HG03103 (cell line): ENCODE measurements around the gene CD7.

Experiments
- ATAC-seq: cut with Tn5 transposase; IDR thresholded peaks from one replicate; pipeline ENCODE4 v1.9.1; 2021; ENCODE audit warnings: low read depth; ENCODE audit not compliant: unreplicated experiment

CD7 gene

GRCh38 chr17:82282239-82283207 is 34.9 kb downstream of the CD7 start:
- no peak for ATAC-seq

DNA sequence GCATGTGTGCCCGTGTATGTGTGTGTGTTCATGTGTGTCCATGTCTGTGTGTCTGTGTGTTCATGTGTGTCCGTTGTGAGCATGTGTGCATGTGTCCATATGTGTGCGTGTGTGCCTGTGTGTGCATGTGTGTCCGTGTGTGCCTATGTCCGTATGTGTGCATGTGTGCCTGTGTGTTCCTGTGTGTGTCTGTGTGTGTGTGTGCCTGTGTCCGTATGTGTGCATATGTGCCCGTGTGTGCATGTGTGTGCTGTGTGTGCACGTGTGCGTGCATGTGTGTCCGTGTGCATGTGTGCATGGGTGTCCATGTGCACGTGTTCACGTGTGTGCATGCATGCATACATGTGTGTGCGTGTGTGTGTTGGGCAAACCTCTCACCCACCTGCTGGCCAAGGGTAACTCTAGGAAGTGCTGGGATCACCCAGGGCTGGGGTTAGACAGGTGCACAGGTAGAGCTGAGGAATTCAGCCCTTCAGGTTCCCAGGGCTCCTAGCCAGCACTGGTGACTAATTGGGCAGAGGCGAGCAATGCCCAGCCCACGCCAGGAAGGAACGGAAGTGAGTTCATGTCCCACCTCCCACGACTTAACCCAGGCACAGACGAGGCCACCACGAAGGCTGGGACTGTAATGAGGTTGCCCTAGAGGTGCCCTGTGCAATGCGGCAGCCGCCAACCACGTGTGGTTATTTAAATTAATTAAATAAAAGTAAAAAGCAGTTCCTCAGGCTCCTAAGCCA is 35.7 kb downstream of the CD7 start:
- ATAC-seq: no peak

- ATAC-seq: no peak
Measured at GRCh38 chr17:82281076-82281475, 36.3 kb downstream of the CD7 start.

DNA sequence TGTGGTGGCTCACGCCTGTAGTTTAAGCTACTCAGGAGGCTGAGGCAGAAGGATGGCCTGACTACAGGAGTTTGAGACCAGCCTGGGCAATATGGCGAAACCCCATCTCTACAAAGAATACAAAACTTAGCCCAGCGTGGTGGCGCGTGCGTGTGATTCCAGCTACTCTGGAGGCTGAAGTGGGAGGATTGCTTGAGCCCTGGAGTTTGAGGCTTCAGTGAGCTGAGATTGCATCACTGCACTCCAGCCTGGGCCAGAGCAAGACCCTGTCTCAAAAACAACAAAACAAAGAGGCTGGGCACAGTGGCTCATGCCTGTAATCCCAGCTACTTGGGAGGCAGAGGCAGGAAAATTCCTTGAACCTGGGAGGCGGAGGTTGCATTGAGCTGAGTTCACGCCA is 36.9 kb downstream of the CD7 start:
- ATAC-seq: no peak

GRCh38 chr17:82278786-82279391 is 38.5 kb downstream of the CD7 start:
- no peak for ATAC-seq

DNA sequence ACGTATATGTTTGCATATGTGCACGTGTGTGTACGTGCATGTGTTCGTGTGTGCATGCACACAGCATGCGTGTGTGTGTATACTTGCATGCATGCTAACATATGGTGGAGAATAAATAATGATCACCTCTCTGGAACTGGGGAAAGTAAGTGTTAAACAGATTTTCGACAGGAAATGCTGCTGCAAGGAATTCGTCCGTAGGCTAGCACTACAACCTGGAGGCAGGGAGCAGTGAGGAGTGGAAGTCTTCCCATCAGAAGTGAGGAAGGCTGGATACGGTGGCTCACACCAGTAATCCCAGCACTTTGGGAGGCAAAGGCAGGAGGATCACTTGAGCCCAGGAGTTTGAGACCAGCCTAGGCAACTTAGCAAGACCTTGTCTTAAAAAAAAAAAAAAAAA is 39.1 kb downstream of the CD7 start:
- ATAC-seq: no peak

- no peak for ATAC-seq
Measured at GRCh38 chr17:82277851-82278250, 39.6 kb downstream of the CD7 start.

GRCh38 chr17:82276938-82277337 is 40.5 kb downstream of the CD7 start:
- ATAC-seq: no peak

DNA sequence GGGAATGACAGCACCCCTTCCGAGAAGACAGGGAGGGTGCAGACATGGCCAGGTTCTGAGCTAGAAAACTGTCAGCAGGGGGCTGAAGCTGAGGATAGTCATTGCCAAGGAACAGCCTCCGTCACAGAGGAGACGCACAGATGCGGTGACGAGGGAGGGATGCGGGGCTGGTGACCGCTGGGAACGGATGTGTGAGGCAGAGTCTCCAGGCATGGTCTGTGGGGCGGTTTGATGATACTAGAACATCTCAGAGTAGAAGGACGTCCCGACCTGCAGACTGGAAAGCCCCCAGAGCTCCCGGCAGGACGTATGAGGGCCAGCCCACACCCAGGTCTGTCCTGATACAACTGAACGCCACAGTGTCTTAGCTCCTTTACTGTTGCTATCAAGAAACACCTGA is 42.1 kb downstream of the CD7 start:
- ATAC-seq: no peak

- no peak for ATAC-seq
Measured at GRCh38 chr17:82274134-82275020, 43.0 kb downstream of the CD7 start.

DNA sequence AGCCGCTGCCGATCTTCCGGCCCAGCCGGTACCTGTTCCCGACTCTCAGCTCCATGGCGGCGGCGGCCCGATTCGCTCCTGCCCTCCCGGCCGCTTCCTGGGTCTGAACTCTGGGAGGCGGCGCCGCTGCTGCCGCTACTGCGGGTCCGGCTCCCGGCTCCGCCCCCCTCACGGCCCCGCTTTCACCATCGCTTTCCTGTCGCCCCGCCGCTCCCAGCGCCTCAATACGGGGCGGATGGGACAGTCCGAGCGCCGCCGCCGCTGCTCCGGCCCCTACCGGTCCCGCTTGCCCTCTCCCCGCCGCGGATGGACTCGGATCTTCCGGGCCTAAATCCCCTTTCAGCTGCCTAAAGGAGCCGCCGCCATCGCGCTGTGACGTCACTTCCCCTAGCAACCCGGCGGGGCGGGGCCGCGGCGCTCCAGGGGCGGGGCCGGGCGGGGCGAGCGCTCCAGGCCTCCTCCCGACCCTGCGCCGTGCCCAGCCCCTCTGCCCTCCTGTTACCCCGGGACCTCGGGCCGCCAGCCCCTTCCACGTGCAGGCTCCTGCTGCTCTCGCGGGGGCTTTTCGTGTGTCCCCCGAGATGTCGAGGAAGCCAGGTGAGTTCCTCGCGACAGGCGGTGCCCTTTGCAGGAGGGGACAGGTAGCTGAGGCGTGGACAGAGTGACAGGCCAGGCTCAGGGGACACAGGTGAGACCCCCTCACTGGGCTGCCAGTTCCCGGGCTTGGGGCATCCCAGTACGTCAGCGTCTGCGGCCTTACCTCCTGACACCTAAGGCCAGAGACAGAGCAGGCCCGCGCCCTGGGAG is 43.9 kb downstream of the CD7 start, which contains the start of gene CSNK1D:
TSS of gene CSNK1D (minus strand) at position 374 of the 807 bp plus-strand sequence. CDS start at position 55, 319 bp downstream.
- ATAC-seq: peak; percentile 54

DNA sequence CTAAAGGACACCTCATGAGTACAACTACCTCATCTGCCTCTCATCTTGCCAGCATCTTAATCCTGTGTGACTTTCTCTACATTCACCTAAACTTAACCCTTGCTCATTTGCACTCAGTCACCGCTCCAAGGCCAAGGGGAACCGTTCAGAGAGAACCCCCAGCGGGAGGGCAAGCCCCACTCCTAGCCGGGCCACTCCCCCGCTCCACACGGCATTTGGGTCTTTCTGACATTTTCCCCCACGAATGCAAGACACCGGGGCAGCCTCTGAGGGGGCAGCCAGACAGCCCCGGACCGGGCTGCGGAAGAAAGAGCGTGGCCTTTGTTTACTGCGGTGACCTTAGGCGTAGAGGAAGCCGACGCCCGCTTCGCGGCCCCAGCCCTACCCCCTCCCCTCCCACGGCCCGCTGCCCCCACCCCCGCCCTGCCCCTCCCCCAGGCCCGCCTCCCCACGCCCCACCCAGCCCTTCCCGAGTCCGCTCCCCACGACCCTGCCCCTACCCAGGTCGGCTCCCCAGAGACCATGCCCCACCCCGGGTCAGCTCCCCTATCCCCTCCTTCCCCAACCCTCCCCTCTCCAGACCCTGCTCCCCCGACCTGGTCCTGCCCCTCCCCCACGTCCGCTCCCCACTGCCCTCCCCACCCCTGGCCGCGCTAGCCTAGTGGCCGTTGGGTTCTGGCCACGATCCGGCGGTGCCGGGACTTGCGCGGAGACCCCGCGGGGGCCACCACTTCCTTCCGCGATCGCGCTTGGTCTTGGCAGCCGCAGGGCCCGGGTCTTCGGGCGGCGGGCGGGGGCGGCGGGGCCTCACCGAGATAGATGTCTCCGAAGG is 44.7 kb downstream of the CD7 start:
- ATAC-seq: peak; percentile 12

- no peak for ATAC-seq
Measured at GRCh38 chr17:82271401-82271800, 46.0 kb downstream of the CD7 start.

DNA sequence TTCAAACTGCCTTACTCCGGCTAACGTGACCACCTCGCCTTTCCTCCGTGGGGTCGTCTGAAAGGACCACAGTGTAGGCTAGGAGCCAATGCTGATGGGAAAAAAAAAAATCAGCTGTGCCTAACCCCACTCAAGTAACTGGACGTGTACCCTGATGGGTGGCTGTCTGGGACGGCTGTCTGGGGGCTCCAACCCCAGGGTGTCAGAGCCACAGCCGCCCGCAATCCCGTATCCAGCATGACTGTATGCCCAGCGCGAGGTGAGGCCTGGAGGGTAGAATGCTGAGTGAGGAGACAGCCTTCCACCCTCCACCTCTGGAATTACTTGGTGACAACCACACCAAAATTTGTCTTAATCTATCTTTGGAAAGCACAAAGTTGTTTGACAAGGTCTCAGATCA is 46.8 kb downstream of the CD7 start:
- ATAC-seq: no peak

- ATAC-seq: no peak
Measured at GRCh38 chr17:82269882-82270500, 47.4 kb downstream of the CD7 start.

GRCh38 chr17:82269138-82269881 is 48.1 kb downstream of the CD7 start:
- no peak for ATAC-seq
